Activated CD4-positive, alpha-beta T cell treated with anti-CD3 and anti-CD28 coated beads, Interleukin-2, amount 50 U/mL, for 1 hour (primary cell): ENCODE measurements around the gene OSBPL5.

Experiments used
- DNase-seq: peaks from one replicate; pipeline ENCODE4 v3.0.0-alpha.2; 2020

OSBPL5 gene, protein sequence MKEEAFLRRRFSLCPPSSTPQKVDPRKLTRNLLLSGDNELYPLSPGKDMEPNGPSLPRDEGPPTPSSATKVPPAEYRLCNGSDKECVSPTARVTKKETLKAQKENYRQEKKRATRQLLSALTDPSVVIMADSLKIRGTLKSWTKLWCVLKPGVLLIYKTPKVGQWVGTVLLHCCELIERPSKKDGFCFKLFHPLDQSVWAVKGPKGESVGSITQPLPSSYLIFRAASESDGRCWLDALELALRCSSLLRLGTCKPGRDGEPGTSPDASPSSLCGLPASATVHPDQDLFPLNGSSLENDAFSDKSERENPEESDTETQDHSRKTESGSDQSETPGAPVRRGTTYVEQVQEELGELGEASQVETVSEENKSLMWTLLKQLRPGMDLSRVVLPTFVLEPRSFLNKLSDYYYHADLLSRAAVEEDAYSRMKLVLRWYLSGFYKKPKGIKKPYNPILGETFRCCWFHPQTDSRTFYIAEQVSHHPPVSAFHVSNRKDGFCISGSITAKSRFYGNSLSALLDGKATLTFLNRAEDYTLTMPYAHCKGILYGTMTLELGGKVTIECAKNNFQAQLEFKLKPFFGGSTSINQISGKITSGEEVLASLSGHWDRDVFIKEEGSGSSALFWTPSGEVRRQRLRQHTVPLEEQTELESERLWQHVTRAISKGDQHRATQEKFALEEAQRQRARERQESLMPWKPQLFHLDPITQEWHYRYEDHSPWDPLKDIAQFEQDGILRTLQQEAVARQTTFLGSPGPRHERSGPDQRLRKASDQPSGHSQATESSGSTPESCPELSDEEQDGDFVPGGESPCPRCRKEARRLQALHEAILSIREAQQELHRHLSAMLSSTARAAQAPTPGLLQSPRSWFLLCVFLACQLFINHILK

GRCh38 chr11:3165152-3165705, at the start of gene OSBPL5:
Gene OSBPL5, minus strand, starts transcription at chr11:3165310. Its CDS starts 36,162 bp downstream, at chr11:3129148.
- DNase-seq: peak; percentile 31

DNA sequence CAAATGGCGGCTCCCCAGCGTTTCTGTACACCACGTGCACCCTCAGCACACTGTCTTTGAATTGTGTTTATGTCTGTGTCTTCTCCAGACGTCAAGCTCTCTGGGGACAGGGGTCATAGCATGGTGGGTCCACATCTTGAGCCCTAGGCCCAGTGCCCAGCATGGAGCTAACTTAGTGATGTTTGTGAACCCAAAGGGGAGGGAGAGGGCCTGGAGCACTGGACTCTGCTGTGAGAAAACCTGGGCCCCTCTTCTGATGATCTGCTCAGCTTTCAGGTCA, 49.2 kb upstream of the OSBPL5 start:
- DNase-seq: no peak

- no peak for DNase-seq
These were observed 48.7 kb upstream of the OSBPL5 start for GRCh38 chr11:3213659-3214419.

DNA sequence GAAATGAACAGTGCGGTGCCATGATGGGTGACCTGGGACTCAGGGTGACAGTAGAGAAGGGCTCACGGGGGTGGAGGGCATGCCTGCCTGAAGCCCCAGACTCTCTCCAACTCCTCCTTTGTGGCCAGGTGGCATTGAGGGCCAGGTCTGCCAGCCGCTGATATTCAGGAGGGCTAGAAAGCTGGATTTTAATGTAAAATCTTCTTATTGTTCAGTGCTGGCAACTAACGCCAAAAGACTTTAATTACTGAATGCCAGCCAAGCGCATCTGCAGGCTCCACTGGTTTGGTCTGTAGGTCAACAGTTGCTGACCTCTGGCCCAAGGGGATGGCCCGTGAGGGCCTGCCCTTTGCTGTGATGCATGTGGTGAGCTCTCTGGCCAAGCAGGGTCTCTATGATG, 43.2 kb upstream of the OSBPL5 start:
- DNase-seq: no peak

- DNase-seq: no peak
These were observed 42.5 kb upstream of the OSBPL5 start for GRCh38 chr11:3207526-3208189.

GRCh38 chr11:3206922-3207204, 41.8 kb upstream of the OSBPL5 start:
- no peak for DNase-seq

DNA sequence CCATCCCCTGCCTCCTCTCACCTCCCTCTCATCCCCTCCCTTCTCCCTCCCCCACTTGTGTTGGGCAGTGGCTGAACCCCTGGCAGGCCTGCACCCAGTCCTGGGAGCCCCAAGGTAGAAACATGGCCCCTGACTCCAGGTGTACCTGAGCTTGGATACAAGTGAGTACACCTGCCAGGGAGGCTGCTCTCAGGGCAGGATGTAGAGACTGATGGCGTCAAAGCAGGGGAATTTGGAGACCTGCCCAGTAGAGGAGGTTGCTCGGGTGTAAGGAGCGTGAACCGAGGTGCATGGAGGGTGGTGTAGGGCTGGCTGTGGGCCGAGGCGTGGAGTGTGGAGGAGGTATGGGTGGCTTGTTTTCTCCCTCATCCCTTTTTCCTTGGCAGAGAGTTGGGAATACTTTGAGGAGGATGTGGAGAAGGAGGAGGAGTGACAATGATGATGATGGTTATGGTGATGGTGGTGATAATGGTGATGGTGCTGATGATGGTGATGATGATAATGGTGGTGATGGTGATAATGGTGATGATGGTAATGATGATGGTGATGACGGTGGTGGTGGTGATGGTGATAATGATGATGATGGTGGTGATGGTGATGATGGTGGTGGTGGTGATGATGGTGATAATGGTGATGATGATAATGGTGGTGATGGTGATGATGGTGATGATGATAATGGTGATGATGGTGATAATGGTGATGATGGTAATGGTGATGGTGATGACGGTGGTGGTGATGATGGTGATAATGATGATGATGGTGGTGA, 41.2 kb upstream of the OSBPL5 start:
- no peak for DNase-seq

GRCh38 chr11:3205261-3206155, 40.4 kb upstream of the OSBPL5 start:
- no peak for DNase-seq

GRCh38 chr11:3204141-3205015, 39.3 kb upstream of the OSBPL5 start:
- DNase-seq: no peak

GRCh38 chr11:3203221-3204043, 38.3 kb upstream of the OSBPL5 start:
- DNase-seq: no peak

DNA sequence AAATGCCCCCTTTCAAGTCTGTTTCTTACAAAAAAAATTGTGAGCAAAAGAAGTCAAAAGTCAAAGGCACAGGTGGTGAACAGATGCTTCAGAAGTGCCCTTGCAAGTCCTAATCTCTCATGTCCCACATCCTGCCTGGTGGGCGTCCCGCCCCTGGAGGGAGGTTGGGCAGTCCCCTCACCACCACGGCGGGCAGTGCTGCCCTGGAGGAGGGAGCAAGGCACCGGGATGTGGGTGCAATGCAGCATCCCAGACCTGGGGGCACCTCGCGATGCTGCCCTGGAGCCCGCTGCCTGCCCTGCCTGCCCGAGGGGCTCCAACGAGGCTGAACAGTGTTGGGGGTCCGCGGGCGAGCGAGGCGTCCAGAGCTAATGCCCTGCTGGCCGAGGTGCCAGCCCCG, 37.6 kb upstream of the OSBPL5 start:
- no peak for DNase-seq

DNA sequence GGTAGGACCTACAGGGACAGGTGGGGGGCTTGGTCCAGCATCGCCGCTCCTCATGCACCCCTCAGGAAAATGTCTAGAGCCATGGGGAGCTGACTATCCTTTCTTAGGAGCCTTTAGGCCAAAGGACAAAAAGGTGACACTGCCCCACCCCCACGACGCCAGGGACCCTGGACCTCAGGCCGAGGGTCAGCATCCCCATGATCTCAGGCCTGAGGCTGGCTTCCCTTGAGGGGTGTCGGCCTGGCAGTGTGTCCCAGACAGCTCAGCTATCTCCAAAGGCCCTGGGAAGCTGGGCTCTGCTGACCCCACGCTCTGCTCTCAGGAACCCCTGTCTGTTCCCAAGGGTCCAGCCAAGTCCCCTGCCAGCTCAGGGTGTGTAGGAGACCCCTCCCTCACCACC, 37.2 kb upstream of the OSBPL5 start:
- no peak for DNase-seq

- no peak for DNase-seq
These were observed 36.6 kb upstream of the OSBPL5 start for GRCh38 chr11:3201677-3202181.

DNA sequence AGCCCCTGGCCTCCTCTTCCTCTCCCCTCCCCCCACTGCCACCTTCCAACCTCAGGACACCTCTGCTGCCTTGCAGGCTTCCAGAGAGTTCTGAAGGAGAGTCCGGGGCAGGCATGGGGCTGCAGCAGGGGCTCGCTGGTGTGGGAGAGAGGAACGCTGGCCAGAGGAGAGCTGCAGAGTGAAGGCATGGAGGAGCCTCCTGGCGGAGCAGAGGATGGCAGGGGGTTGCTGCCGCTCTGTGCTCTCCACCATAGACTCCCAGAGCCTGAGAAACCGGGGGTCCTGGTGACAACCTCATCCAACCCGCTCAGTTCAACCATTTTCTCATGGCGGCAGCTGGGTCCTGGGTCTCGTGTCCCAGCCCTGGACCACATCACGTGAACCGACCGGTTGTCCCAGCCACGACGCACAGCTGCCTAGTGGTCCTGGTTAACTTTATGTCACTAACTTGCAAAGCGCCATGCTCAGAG, 36.0 kb upstream of the OSBPL5 start:
- no peak for DNase-seq

DNA sequence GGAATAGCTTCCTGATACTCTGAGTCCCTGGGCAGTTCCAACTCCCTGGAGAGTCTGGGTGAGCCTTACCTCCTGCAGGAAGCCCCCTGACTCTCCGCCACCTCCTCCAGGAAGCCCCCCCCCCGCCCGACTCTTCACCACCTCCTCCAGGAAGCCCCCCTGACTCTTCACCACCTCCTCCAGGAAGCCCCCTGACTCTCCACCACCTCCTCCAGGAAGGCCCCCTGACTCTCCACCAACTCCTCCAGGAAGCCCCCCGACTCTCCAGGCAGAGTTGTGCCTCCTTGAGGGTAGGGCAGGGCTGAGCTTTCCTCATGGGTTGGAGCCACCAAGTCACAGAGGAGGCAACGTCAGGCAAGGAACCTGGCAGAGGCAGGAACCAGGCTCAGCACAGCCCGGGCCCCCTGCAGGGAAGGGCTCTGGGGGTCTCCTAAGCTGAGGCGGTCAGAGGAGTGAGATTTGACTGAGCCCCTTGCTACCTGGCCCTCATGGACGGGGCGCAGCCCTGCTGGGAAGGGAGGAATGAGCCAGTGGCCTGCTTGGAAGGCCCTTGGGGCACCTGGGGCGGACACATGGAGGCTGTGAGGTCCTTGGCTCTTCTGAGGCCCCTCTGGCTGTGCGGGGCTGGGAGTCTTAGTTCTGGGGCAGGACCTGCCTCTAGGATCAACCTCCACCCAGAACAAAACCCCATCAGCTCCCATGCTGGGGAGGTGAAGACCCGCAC, 35.4 kb upstream of the OSBPL5 start:
- DNase-seq: no peak

DNA sequence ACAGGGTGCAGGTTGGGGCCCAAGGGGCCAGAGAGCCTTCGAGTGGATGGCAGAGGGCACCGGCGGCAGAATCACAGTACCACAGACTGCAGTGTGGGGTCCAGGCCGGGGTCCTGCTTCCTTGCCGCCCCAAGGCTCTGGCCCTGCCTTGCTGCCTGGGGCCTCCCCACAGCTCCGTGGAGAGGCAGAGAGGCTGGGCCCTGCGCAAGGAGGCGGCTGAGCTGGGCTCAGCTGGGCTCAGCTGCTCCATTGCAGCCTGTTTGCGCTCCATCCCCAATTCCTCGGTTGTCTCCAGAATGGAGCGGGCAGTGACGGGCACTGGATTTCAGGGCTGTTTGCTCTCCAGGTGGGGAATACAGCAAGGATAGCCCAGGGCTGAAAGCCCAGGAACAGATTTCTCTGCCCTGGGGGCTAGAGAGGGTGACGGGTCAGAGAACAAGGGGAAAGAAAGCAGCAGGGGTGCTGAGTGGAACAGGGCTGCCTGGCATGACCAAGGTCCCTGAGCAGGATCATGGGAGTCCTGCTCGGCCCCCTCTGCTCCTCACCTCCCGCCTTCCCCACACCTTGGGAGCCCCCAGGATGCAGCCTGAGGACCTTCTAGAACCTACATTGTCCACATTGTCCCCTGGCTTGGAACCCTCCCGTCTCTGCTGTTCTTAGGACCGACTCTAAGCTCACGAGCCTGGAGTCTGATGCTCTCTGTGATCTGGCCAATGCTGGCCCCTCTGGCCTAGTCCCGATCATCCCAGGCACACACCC, 34.6 kb upstream of the OSBPL5 start:
- DNase-seq: no peak

- no peak for DNase-seq
These were observed 33.7 kb upstream of the OSBPL5 start for GRCh38 chr11:3198815-3199214.
